Parathyroid adenoma (tissue), 2 donors: Measurements from ENCODE around the gene HEXIM1.

Source experiments
- H2AFZ ChIP-seq: fragments of 300-600 bp; sonication (generic); one replicate; pipeline ENCODE4 v1.7.0; 2017; ENCODE audit warnings: antibody characterized with exemption, mild to moderate bottlenecking
- H3K27ac ChIP-seq: fragments of 300-600 bp; sonication (generic); one replicate; pipeline ENCODE4 v1.7.0; 2017
- H3K27me3 ChIP-seq: fragments of 300-600 bp; sonication (generic); one replicate; pipeline ENCODE4 v1.7.0; 2017; ENCODE audit warnings: low read length; ENCODE audit not compliant: control insufficient read depth, insufficient read depth
- H3K36me3 ChIP-seq: fragments of 300-600 bp; sonication (generic); one replicate; pipeline ENCODE4 v1.7.0; 2017; ENCODE audit warnings: low read length; ENCODE audit not compliant: control insufficient read depth, insufficient read depth
- H3K4me1 ChIP-seq: fragments of 300-600 bp; sonication (generic); one replicate; pipeline ENCODE4 v1.7.0; 2017; ENCODE audit warnings: control low read depth
- H3K4me2 ChIP-seq: fragments of 300-600 bp; sonication (generic); one replicate; pipeline ENCODE4 v1.7.0; 2017; ENCODE audit warnings: low read length
- H3K4me3 ChIP-seq: fragments of 300-600 bp; sonication (generic); one replicate; pipeline ENCODE4 v1.7.0; 2017; ENCODE audit warnings: low read depth, low read length
- H3K79me2 ChIP-seq: fragments of 300-600 bp; sonication (generic); one replicate; pipeline ENCODE4 v1.7.0; 2017; ENCODE audit warnings: control low read depth
- H3K9ac ChIP-seq: fragments of 300-600 bp; sonication (generic); one replicate; pipeline ENCODE4 v1.7.0; 2017; ENCODE audit warnings: mild to moderate bottlenecking
- H3K9me3 ChIP-seq: fragments of 300-600 bp; sonication (generic); one replicate; pipeline ENCODE4 v1.7.0; 2017; ENCODE audit warnings: low read length; ENCODE audit not compliant: control insufficient read depth
- TF ChIP-seq, protein P1 (sequence below): fragments of 300-600 bp; sonication (generic); IDR thresholded peaks from one replicate; pipeline ENCODE4 v1.7.0; 2017; ENCODE audit warnings: antibody characterized with exemption, mild to moderate bottlenecking
- donor health status: primary hyperparathyroidism.

HEXIM1 gene

DNA sequence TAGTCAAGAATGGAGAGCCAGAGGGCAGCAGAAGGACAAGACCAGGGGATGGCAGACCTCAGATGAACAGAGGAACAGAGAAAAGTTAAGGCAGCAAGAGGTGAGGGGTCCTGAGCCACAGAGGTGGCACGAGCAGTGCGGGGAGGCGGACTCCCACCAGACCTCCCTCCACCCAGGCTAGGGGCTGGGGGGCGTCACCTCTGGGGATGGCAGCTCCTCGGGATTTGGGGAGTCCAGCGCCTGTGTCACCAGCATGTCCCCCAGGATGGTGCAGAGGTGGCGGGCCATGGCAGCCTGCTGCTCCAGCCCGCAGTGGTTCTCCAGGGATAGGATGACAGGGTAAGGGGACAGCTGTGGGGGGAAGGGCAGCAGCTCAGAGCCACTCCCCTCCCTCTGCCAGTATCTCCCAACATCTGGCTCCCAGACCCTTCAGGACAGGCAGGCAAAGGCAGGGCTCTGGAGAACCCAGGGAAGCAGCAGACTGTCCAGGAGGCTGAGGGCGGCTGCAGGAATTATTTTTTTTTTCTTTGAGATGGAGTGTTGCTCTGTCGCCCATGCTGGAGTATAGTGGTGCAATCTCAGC lies 31.8 kb upstream of the HEXIM1 start:
- TF ChIP-seq, protein P1, sequence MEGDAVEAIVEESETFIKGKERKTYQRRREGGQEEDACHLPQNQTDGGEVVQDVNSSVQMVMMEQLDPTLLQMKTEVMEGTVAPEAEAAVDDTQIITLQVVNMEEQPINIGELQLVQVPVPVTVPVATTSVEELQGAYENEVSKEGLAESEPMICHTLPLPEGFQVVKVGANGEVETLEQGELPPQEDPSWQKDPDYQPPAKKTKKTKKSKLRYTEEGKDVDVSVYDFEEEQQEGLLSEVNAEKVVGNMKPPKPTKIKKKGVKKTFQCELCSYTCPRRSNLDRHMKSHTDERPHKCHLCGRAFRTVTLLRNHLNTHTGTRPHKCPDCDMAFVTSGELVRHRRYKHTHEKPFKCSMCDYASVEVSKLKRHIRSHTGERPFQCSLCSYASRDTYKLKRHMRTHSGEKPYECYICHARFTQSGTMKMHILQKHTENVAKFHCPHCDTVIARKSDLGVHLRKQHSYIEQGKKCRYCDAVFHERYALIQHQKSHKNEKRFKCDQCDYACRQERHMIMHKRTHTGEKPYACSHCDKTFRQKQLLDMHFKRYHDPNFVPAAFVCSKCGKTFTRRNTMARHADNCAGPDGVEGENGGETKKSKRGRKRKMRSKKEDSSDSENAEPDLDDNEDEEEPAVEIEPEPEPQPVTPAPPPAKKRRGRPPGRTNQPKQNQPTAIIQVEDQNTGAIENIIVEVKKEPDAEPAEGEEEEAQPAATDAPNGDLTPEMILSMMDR: no peak
- H3K27ac ChIP-seq: no peak overlapping the region
- no peak overlapping the region for H3K4me2 ChIP-seq
- H3K27me3 ChIP-seq: no peaks in the 10 kb centered on the region
- no peak overlapping the region for H2AFZ ChIP-seq
- H3K4me3 ChIP-seq: no peak overlapping the region
- H3K79me2 ChIP-seq: no peaks in the 10 kb centered on the region
- no peaks in the 10 kb centered on the region for H3K36me3 ChIP-seq
- no peak overlapping the region for H3K9ac ChIP-seq
- H3K4me1 ChIP-seq: no peaks in the 10 kb centered on the region
- H3K9me3 ChIP-seq: no peaks in the 10 kb centered on the region

DNA sequence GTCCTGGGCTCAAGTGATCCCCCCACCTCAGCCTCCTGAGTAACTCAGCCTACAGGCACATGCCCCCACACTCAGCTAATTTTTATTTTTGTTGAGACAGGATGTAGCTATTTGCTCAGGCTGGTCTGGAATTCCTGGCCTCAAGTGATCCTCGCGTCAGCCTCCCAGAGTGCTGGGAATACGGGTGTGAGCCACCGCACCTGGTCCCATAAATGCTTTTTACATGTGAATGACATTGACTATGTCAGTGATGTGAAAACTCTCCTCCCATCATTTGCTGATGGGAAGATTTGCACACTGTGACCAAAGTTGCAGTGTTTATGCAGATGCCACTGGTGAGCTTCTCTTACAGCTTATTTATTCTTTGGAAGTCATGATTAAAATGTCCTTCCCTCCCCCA lies 30.9 kb upstream of the HEXIM1 start:
- Histone ChIP-seq H3K27me3 (no peaks in the 10 kb centered on the region), H2AFZ (no peak overlapping the region), H3K4me1 (no peaks in the 10 kb centered on the region), H3K36me3 (no peaks in the 10 kb centered on the region), H3K9me3 (no peaks in the 10 kb centered on the region), H3K79me2 (no peaks in the 10 kb centered on the region), H3K27ac (no peak overlapping the region), H3K9ac (no peak overlapping the region), H3K4me3 (no peak overlapping the region), H3K4me2 (no peak overlapping the region)
- TF ChIP-seq, protein P1: no peak

DNA sequence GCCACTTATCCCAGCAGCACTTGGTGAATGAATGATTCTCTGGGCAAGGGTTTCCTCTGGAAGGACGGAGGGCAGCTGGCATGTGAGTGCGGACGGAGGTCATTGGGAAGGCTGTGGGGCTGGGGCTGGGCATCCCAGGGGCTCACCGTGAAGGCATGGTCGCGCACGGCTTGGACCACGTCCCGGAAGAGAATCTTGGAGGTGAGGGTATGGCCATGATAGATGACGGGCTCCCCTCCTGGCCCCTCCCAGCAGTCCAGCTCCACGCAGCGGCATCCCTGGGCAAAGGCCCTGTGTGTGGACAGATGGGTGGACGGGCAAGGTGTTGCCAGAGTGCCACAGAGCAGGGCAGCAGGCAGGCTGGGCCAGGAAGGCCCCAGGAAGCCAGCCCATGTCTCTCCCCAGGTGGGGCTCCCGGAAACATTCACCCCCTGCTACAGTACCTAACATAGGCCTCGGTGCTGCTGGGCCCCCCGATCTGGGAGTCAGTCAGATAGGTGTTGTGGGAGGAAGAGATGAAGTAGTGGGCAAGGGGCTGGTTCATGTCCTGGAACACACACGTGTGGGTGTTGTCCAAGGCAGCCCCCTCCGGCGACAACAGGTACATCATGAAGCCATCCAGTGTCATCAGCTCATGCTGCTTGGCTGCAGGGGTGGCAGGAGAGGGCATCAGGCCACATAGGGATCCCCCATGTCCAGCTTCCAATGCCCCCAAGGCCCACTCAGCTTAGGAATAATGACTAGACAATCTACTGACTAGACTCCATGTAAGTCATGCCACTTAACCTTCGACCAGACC lies 30.2 kb upstream of the HEXIM1 start:
- Histone ChIP-seq H3K27ac (no peak overlapping the region), H3K4me1 (no peaks in the 10 kb centered on the region), H3K79me2 (no peaks in the 10 kb centered on the region), H3K4me2 (no peak overlapping the region), H3K9ac (no peak overlapping the region), H3K27me3 (no peaks in the 10 kb centered on the region), H3K4me3 (no peak overlapping the region), H3K9me3 (no peaks in the 10 kb centered on the region), H2AFZ (no peak overlapping the region), H3K36me3 (no peaks in the 10 kb centered on the region)
- TF ChIP-seq, protein P1: no peak

DNA sequence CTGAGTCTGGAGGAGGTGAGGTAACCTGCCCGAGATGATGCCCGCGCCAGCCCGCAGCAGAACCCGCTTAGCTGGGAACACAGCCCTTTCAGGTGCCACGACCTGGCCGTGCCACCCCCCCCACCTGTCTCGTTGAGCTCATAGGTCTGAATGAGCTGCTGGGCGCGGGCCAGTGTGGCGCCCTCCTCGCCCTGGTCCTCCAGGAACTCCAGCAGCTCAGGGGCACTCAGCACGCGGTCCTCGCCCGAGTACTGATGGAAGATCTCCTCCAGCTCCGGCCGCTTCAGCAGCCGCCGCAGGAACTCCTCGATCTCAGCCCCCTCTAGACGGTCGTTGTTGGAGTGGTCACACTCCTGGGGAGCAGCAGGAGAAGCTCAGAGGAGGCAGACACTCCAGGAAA lies 29.6 kb upstream of the HEXIM1 start:
- Histone ChIP-seq H3K4me2 (no peak overlapping the region), H2AFZ (no peak overlapping the region), H3K4me1 (no peaks in the 10 kb centered on the region), H3K36me3 (no peaks in the 10 kb centered on the region), H3K9me3 (no peaks in the 10 kb centered on the region), H3K4me3 (no peak overlapping the region), H3K27me3 (no peaks in the 10 kb centered on the region), H3K9ac (no peak overlapping the region), H3K79me2 (no peaks in the 10 kb centered on the region), H3K27ac (no peak overlapping the region)
- TF ChIP-seq, protein P1: no peak

DNA sequence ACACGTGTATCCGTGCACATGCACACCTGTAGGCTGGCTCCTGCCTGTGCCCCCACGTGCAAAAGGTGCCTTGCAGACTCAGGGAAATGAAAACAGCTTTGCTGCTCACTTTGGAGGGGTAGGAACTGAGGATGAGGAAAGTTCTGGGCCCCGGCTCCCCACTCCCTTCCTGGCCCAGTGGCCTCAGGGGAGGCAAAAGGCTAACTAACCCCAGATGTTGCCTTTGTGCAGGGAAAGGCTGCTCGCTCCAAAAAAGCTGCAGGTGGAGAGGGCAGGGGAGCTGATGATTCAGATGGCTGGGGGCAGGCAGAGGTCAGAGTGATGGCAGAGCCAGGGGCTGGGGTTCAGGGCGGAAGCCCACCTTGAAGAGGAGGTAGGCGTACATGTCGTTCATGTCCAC lies 28.3 kb upstream of the HEXIM1 start:
- H3K4me2 ChIP-seq: no peak overlapping the region
- no peak overlapping the region for H3K9ac ChIP-seq
- H3K36me3 ChIP-seq: no peaks in the 10 kb centered on the region
- no peaks in the 10 kb centered on the region for H3K9me3 ChIP-seq
- no peak overlapping the region for H3K27ac ChIP-seq
- TF ChIP-seq, protein P1: no peak
- peaks cover 3% of the 10 kb centered on the region for H3K4me1 ChIP-seq
- no peaks in the 10 kb centered on the region for H3K27me3 ChIP-seq
- H3K79me2 ChIP-seq: no peaks in the 10 kb centered on the region
- no peak overlapping the region for H3K4me3 ChIP-seq
- no peak overlapping the region for H2AFZ ChIP-seq
